HEK293 (cell line): ENCODE measurements around the gene CLP1.

ENCODE experiments used
- CTCF ChIP-seq: fragments of 450-650 bp; formaldehyde crosslinking; IDR thresholded peaks from 2 replicates; pipeline ENCODE4 v1.5.1; 2016; ENCODE audit warnings: missing biosample characterization, missing genetic modification characterization
- KLF17 ChIP-seq: fragments of 450-650 bp; formaldehyde crosslinking; IDR thresholded peaks from 2 replicates; pipeline ENCODE4 v1.5.1; 2016; ENCODE audit warnings: missing biosample characterization, missing genetic modification characterization
- TCF7L2 ChIP-seq: IDR thresholded peaks from 2 replicates; pipeline ENCODE4 v1.6.1; 2011; ENCODE audit warnings: low read depth, mild to moderate bottlenecking, inconsistent platforms, low read length, moderate library complexity, borderline replicate concordance
- ZBTB10 ChIP-seq: fragments of 450-650 bp; formaldehyde crosslinking; IDR thresholded peaks from 2 replicates; pipeline ENCODE4 v1.5.1; 2016; ENCODE audit warnings: missing biosample characterization, missing genetic modification characterization
- ZNF211 ChIP-seq: fragments of 450-650 bp; formaldehyde crosslinking; IDR thresholded peaks from 2 replicates; pipeline ENCODE4 v1.5.1; 2016; ENCODE audit warnings: low read depth, missing biosample characterization, missing genetic modification characterization
- ZNF274 ChIP-seq, 2 experiments: fragments of 200-500 bp in 1 of 2; fragments of 450-650 bp in 1 of 2; sonication (Bioruptor generic) in 1 of 2; formaldehyde crosslinking in 1 of 2; IDR thresholded peaks; 2 replicates each; pipeline versions ENCODE4 v1.5.1 to v1.6.1; 2014 to 2016; ENCODE audit warnings: borderline replicate concordance in 1 of 2, inconsistent platforms in 1 of 2, low read length in 1 of 2, missing biosample characterization in 1 of 2, missing genetic modification characterization in 1 of 2
- ZNF350 ChIP-seq: fragments of 450-650 bp; formaldehyde crosslinking; IDR thresholded peaks from 2 replicates; pipeline ENCODE4 v1.5.0; 2017; ENCODE audit warnings: missing biosample characterization, mild to moderate bottlenecking, missing genetic modification characterization
- ZNF433 ChIP-seq: fragments of 450-650 bp; formaldehyde crosslinking; IDR thresholded peaks from 2 replicates; pipeline ENCODE4 v1.5.1; 2016; ENCODE audit warnings: missing biosample characterization, missing genetic modification characterization, low read depth
- TF ChIP-seq, protein P1 (sequence below): fragments of 450-650 bp; formaldehyde crosslinking; IDR thresholded peaks from 2 replicates; pipeline ENCODE4 v1.5.1; 2016; ENCODE audit warnings: missing biosample characterization, missing genetic modification characterization
- TF ChIP-seq, protein P2 (sequence below): fragments of 450-650 bp; formaldehyde crosslinking; IDR thresholded peaks from 2 replicates; pipeline ENCODE4 v1.5.1; 2016; ENCODE audit warnings: missing biosample characterization, missing genetic modification characterization
- TF ChIP-seq, protein P3 (sequence below): fragments of 450-650 bp; formaldehyde crosslinking; IDR thresholded peaks from 2 replicates; pipeline ENCODE4 v1.5.1; 2016; ENCODE audit warnings: missing biosample characterization, missing genetic modification characterization, low read depth

DNA sequence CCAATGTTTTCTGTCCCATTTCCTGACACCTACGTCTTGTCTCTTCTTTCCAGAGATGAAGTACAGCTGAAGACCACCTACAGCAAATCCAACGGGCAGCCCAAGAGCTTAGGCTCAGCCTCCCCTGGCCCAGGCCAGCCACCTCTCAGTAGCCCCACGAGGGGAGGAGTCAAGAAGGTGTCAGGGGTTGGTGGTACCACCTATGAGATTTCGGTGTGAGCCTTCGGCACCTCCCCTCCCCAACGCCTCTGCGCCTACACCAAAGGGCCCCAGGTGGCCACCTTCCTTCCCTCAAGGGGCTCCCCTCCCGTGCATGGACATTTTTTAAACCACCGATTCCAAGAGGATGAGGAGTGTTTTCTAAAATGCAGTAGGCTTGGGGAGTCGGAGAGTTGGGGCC is 42.3 kb downstream of the CLP1 start:
- TF ChIP-seq ZNF211 (no peak), KLF17 (tag by site-specific recombination) (no peak), CTCF (tag by site-specific recombination) (no peak), TCF7L2 (no peak), ZNF274 (IDR thresholded peaks at IDR 0.05; ENCODE audit: low read length) (no peak), ZNF274 (tag by site-specific recombination; IDR thresholded peaks at IDR 0.05; ENCODE audit: borderline replicate concordance) (no peak), ZBTB10 (tag by site-specific recombination) (no peak), ZNF350 (no peak), ZNF433 (tag by site-specific recombination) (no peak)
- TF ChIP-seq, protein P1, sequence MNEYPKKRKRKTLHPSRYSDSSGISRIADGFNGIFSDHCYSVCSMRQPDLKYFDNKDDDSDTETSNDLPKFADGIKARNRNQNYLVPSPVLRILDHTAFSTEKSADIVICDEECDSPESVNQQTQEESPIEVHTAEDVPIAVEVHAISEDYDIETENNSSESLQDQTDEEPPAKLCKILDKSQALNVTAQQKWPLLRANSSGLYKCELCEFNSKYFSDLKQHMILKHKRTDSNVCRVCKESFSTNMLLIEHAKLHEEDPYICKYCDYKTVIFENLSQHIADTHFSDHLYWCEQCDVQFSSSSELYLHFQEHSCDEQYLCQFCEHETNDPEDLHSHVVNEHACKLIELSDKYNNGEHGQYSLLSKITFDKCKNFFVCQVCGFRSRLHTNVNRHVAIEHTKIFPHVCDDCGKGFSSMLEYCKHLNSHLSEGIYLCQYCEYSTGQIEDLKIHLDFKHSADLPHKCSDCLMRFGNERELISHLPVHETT (tag by site-specific recombination): no peak
- TF ChIP-seq, protein P2, sequence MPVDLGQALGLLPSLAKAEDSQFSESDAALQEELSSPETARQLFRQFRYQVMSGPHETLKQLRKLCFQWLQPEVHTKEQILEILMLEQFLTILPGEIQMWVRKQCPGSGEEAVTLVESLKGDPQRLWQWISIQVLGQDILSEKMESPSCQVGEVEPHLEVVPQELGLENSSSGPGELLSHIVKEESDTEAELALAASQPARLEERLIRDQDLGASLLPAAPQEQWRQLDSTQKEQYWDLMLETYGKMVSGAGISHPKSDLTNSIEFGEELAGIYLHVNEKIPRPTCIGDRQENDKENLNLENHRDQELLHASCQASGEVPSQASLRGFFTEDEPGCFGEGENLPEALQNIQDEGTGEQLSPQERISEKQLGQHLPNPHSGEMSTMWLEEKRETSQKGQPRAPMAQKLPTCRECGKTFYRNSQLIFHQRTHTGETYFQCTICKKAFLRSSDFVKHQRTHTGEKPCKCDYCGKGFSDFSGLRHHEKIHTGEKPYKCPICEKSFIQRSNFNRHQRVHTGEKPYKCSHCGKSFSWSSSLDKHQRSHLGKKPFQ: no peak
- TF ChIP-seq, protein P3, sequence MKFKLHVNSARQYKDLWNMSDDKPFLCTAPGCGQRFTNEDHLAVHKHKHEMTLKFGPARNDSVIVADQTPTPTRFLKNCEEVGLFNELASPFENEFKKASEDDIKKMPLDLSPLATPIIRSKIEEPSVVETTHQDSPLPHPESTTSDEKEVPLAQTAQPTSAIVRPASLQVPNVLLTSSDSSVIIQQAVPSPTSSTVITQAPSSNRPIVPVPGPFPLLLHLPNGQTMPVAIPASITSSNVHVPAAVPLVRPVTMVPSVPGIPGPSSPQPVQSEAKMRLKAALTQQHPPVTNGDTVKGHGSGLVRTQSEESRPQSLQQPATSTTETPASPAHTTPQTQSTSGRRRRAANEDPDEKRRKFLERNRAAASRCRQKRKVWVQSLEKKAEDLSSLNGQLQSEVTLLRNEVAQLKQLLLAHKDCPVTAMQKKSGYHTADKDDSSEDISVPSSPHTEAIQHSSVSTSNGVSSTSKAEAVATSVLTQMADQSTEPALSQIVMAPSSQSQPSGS (tag by site-specific recombination): no peak
